WTC11 (cell line): Measurements from ENCODE around the gene PPM1M. TPM values are rescaled to one million over a fixed set of nuclear protein-coding genes. Genes with fewer than 3 reads are reported as not detected.
A peak's percentile ranks its signal among the peaks of the same experiment; 100 is the strongest.

Experiments
- ATAC-seq: fragments of 200-7000 bp; cut with Tn5 transposase; 2 replicates; pipeline ENCODE4 v1.10.0; 2021; ENCODE audit warnings: mild to moderate bottlenecking, moderate library complexity
- CTCF ChIA-PET: fragments of 300-600 bp; sonication (Branson Sonifier 250); formaldehyde crosslinking; loops from one replicate; lab custom pipeline; 2021; ENCODE audit warnings: antibody characterized with exemption; lab: Charles Lee
- POLR2A ChIA-PET: fragments of 350-600 bp; sonication (Branson Sonifier 250); formaldehyde crosslinking; loops from one replicate; lab custom pipeline; 2021; ENCODE audit warnings: antibody characterized with exemption; lab: Charles Lee
- DNase-seq: peaks from one replicate; pipeline ENCODE4 v3.0.0; 2021; ENCODE audit warnings: low spot score
- H3K27ac Mint-ChIP-seq: 2 replicates; pipeline ENCODE4 v1.8.0; 2021; ENCODE audit warnings: mixed read lengths
- H3K27me3 Mint-ChIP-seq: 2 replicates; pipeline ENCODE4 v1.8.0; 2021; ENCODE audit warnings: low read depth, mild to moderate bottlenecking, moderate library complexity, mixed read lengths
- H3K36me3 Mint-ChIP-seq: 2 replicates; pipeline ENCODE4 v1.8.0; 2021; ENCODE audit warnings: mixed read lengths
- H3K4me1 Mint-ChIP-seq: 2 replicates; pipeline ENCODE4 v1.8.0; 2022; ENCODE audit warnings: mixed read lengths
- H3K4me3 Mint-ChIP-seq: 2 replicates; pipeline ENCODE4 v1.8.0; 2021; ENCODE audit warnings: mild to moderate bottlenecking, moderate library complexity, mixed read lengths
- H3K9me3 Mint-ChIP-seq: 2 replicates; pipeline ENCODE4 v1.8.0; 2021; ENCODE audit warnings: mixed read lengths
- CDX4 ChIP-seq: fragments of 250-450 bp; sonication (Bioruptor Pico); IDR thresholded peaks from 2 replicates; pipeline ENCODE4 v1.9.0; 2021; ENCODE audit warnings: moderate library complexity, mild to moderate bottlenecking, inconsistent platforms, borderline replicate concordance
- CREM ChIP-seq: sonication (generic); formaldehyde crosslinking; IDR thresholded peaks from 2 replicates; pipeline ENCODE4 v1.8.1; 2022; ENCODE audit warnings: mild to moderate bottlenecking, missing genetic modification reagents, moderate library complexity
- ELF4 ChIP-seq: sonication (generic); formaldehyde crosslinking; IDR thresholded peaks from 2 replicates; pipeline ENCODE4 v1.8.1; 2022; ENCODE audit warnings: low read depth, mild to moderate bottlenecking, moderate library complexity, missing genetic modification reagents
- ESRRA ChIP-seq: sonication (generic); formaldehyde crosslinking; IDR thresholded peaks from 2 replicates; pipeline ENCODE4 v1.8.1; 2022; ENCODE audit warnings: mild to moderate bottlenecking, missing genetic modification reagents, borderline replicate concordance
- MAX ChIP-seq: sonication (generic); formaldehyde crosslinking; IDR thresholded peaks from 2 replicates; pipeline ENCODE4 v1.8.0; 2022; ENCODE audit warnings: mild to moderate bottlenecking, missing genetic modification reagents
- MYBL2 ChIP-seq: sonication (generic); formaldehyde crosslinking; IDR thresholded peaks from 2 replicates; pipeline ENCODE4 v1.8.1; 2023; ENCODE audit warnings: mild to moderate bottlenecking, moderate library complexity, missing genetic modification reagents
- NFATC4 ChIP-seq: fragments of 250-450 bp; sonication (Bioruptor Pico); IDR thresholded peaks from 2 replicates; pipeline ENCODE4 v1.9.0; 2021; ENCODE audit warnings: mild to moderate bottlenecking
- NR2C2 ChIP-seq: sonication (generic); formaldehyde crosslinking; IDR thresholded peaks from 2 replicates; pipeline ENCODE4 v1.8.0; 2022; ENCODE audit warnings: mild to moderate bottlenecking, missing genetic modification reagents
- PREB ChIP-seq: sonication (generic); formaldehyde crosslinking; IDR thresholded peaks from 2 replicates; pipeline ENCODE4 v1.8.1; 2022; ENCODE audit warnings: mild to moderate bottlenecking, missing genetic modification reagents, moderate library complexity, borderline replicate concordance
- SOX15 ChIP-seq: fragments of 250-450 bp; sonication (Bioruptor Pico); IDR thresholded peaks from 2 replicates; pipeline ENCODE4 v1.9.0; 2021; ENCODE audit warnings: mild to moderate bottlenecking
- SP1 ChIP-seq: sonication (generic); formaldehyde crosslinking; conservative IDR thresholded peaks from 2 replicates; pipeline ENCODE4 v1.8.1; 2022; ENCODE audit warnings: missing genetic modification reagents
- TCF7 ChIP-seq: sonication (generic); formaldehyde crosslinking; IDR thresholded peaks from 2 replicates; pipeline ENCODE4 v1.8.0; 2022; ENCODE audit warnings: mild to moderate bottlenecking, low read depth, missing genetic modification reagents, moderate library complexity
- TEAD4 ChIP-seq: sonication (generic); formaldehyde crosslinking; IDR thresholded peaks from 2 replicates; pipeline ENCODE4 v1.8.0; 2022; ENCODE audit warnings: mild to moderate bottlenecking, missing genetic modification reagents
- ZBTB21 ChIP-seq: sonication (generic); formaldehyde crosslinking; IDR thresholded peaks from 2 replicates; pipeline ENCODE4 v1.8.1; 2023; ENCODE audit warnings: mild to moderate bottlenecking, missing genetic modification reagents, borderline replicate concordance
- ZMAT4 ChIP-seq: fragments of 250-450 bp; sonication (Bioruptor Pico); IDR thresholded peaks from 2 replicates; pipeline ENCODE4 v1.9.0; 2021; ENCODE audit warnings: mild to moderate bottlenecking
- ZNF281 ChIP-seq: sonication (generic); formaldehyde crosslinking; IDR thresholded peaks from 2 replicates; pipeline ENCODE4 v1.8.0; 2023; ENCODE audit warnings: mild to moderate bottlenecking, missing genetic modification reagents
- ZNF423 ChIP-seq: fragments of 250-450 bp; sonication (Bioruptor Pico); IDR thresholded peaks from 2 replicates; pipeline ENCODE4 v2.1.2; 2022; ENCODE audit warnings: mild to moderate bottlenecking, moderate library complexity
- total RNA-seq: library from RNA; stranded (reverse); gene quantifications from 3 replicates; pipeline ENCODE4 v1.2.3, GENCODE V29; 2021

PPM1M gene
- total RNA-seq, 1 experiment from 2014 or later, result 7.0 TPM

- TF ChIP-seq ZNF423 (CRISPR knock-in tag), result no peak
- TF ChIP-seq MYBL2 (CRISPR knock-in tag), result no peak
- no peak for TF ChIP-seq MAX (CRISPR knock-in tag)
- TF ChIP-seq SOX15 (CRISPR knock-in tag), result no peak
- TF ChIP-seq ZNF281 (CRISPR knock-in tag), result no peak
- TF ChIP-seq, all 79 proteins: peak for 0
Observed at GRCh38 chr3:52289338-52289746, 43.8 kb downstream of the PPM1M start (continued).

- ChIA-PET POLR2A (no interaction called here), CTCF (interaction anchor here (0.9 to 3.6 kb wide), 14 partner anchors 8 to 157 kb away, joined by 3 to 34 read pairs (median 4); partner anchors contain the start of gene WDR82)
- TF ChIP-seq NFATC4 (no peak), SP1 (no peak), ZMAT4 (CRISPR knock-in tag) (no peak), PREB (CRISPR knock-in tag) (no peak), ELF4 (CRISPR knock-in tag) (no peak), TEAD4 (CRISPR knock-in tag) (no peak), TCF7 (no peak), CDX4 (CRISPR knock-in tag) (no peak), NR2C2 (CRISPR knock-in tag) (no peak), ZBTB21 (CRISPR knock-in tag) (no peak)
- H3K9me3 Mint-ChIP-seq, result no peaks in the 10 kb centered on the region
- ATAC-seq (peak; percentile 21), DNase-seq (no peak)
- H3K4me3 Mint-ChIP-seq, result no peak overlapping the region
- H3K36me3 Mint-ChIP-seq, result no peaks in the 10 kb centered on the region
- H3K27ac Mint-ChIP-seq, result no peak overlapping the region
- H3K27me3 Mint-ChIP-seq, result no peaks in the 10 kb centered on the region
- H3K4me1 Mint-ChIP-seq, result peaks cover 5% of the 10 kb centered on the region
Observed at GRCh38 chr3:52289747-52290595, 44.4 kb downstream of the PPM1M start.

- H3K27ac Mint-ChIP-seq, result no peak overlapping the region
- H3K4me1 Mint-ChIP-seq, result peaks cover 5% of the 10 kb centered on the region
- CTCF ChIA-PET, result interaction anchor here (0.9 to 3.6 kb wide), 11 partner anchors 9 to 156 kb away, joined by 3 to 34 read pairs (median 6); partner anchors contain the start of gene WDR82
- no peak overlapping the region for H3K4me3 Mint-ChIP-seq
- H3K36me3 Mint-ChIP-seq, result no peaks in the 10 kb centered on the region
- TF ChIP-seq CREM (CRISPR knock-in tag) (no peak), ESRRA (no peak), ZNF281 (CRISPR knock-in tag) (no peak)
- TF ChIP-seq, all 79 proteins: peak for 0
- DNase-seq, result no peak
- no peaks in the 10 kb centered on the region for H3K27me3 Mint-ChIP-seq
- ATAC-seq, result no peak
- H3K9me3 Mint-ChIP-seq, result no peaks in the 10 kb centered on the region
- POLR2A ChIA-PET, result no interaction called here
Observed at GRCh38 chr3:52290596-52291507, 45.3 kb downstream of the PPM1M start.
